ENCODE measurements around the gene PON1.

Gene PON1

DNA sequence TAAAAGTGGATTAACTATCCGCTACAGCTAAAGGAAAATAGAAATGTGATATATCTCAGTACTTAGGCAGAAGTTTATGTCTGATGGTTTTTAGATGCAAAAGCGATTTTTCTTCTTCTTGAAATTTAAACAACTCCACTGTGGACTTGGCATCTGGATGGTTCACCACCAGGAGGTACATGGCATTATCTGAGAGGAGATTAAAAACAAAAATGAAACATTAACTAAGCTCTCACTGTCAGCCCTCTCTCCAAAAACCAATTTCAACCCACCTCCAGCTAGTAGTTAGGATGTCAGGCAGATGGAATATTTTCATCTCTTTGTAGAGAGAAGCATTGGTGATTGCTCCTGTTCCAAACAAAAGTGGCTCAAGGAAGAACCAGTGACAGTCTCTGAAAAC lies 12.9 kb downstream of the PON1 start:
- H3K36me3 Mint-ChIP-seq (ENCODE audit: insufficient read depth) = no peaks in the 10 kb centered on the region
- no peaks in the 10 kb centered on the region for H3K9me3 Mint-ChIP-seq
- DNase-seq (ENCODE audit: low spot score in 2 of 2) (no peak), ATAC-seq (replicated peaks; ENCODE audit: extremely low read depth, poor library complexity, severe bottlenecking) (no peak)
- no peak overlapping the region for H3K4me3 Mint-ChIP-seq
- H3K27ac Mint-ChIP-seq (ENCODE audit: low read depth) = no peak overlapping the region
- peaks cover 47% of the 10 kb centered on the region for H3K27me3 Mint-ChIP-seq
- no peaks in the 10 kb centered on the region for H3K4me1 Mint-ChIP-seq

DNA sequence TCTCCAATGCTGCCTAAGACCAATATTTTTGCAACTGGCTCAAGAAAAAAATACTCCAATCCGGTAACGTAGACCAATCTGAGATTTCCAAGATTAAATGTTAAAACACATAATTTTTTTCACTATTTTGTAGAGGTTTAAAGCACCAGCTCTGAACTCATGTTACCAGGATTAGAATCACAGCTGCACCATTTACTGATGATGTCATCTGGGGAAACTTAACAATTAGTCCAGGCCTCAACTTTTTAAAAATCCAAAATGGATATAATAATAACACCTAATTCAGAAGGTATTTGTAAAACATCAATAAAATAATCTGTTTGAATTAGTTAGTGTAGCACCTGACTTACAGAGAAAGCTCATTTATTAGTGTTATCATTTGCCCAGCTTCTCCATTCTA lies 14.4 kb downstream of the PON1 start:
- no peaks in the 10 kb centered on the region for H3K4me1 Mint-ChIP-seq
- ATAC-seq (replicated peaks; ENCODE audit: extremely low read depth, poor library complexity, severe bottlenecking) = no peak
- no peak overlapping the region for H3K4me3 Mint-ChIP-seq
- H3K9me3 Mint-ChIP-seq = no peaks in the 10 kb centered on the region
- no peak overlapping the region for H3K27ac Mint-ChIP-seq (ENCODE audit: low read depth)
- H3K36me3 Mint-ChIP-seq (ENCODE audit: insufficient read depth) = no peaks in the 10 kb centered on the region
- H3K27me3 Mint-ChIP-seq = peaks cover 49% of the 10 kb centered on the region
- no peak for DNase-seq (ENCODE audit: low spot score in 2 of 2)

DNA sequence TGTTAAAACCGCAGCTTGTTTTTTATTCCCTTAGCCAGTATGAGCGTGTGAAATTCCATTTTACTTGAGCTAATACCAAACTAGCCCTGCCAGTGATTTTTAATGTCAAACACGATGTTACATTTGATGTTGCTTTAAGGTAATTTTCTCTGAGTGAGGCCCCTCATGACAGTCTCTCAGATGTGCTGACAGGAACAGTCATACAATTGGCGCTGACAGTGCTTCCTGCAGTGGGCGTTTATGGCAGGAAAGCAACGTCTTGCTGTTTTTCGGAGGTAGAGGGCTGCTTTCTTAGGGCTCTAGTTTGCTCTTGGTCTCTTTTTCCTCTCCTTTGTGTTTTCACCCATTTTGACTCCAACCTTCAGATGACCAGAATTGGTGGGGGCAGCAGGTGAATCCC lies 19.3 kb downstream of the PON1 start:
- no peaks in the 10 kb centered on the region for H3K4me1 Mint-ChIP-seq
- DNase-seq (ENCODE audit: low spot score in 2 of 2) (no peak), ATAC-seq (replicated peaks; ENCODE audit: extremely low read depth, poor library complexity, severe bottlenecking) (no peak)
- H3K27me3 Mint-ChIP-seq = peaks cover 26% of the 10 kb centered on the region
- no peak overlapping the region for H3K27ac Mint-ChIP-seq (ENCODE audit: low read depth)
- no peak overlapping the region for H3K4me3 Mint-ChIP-seq
- H3K9me3 Mint-ChIP-seq = no peaks in the 10 kb centered on the region
- H3K36me3 Mint-ChIP-seq (ENCODE audit: insufficient read depth) = no peaks in the 10 kb centered on the region

DNA sequence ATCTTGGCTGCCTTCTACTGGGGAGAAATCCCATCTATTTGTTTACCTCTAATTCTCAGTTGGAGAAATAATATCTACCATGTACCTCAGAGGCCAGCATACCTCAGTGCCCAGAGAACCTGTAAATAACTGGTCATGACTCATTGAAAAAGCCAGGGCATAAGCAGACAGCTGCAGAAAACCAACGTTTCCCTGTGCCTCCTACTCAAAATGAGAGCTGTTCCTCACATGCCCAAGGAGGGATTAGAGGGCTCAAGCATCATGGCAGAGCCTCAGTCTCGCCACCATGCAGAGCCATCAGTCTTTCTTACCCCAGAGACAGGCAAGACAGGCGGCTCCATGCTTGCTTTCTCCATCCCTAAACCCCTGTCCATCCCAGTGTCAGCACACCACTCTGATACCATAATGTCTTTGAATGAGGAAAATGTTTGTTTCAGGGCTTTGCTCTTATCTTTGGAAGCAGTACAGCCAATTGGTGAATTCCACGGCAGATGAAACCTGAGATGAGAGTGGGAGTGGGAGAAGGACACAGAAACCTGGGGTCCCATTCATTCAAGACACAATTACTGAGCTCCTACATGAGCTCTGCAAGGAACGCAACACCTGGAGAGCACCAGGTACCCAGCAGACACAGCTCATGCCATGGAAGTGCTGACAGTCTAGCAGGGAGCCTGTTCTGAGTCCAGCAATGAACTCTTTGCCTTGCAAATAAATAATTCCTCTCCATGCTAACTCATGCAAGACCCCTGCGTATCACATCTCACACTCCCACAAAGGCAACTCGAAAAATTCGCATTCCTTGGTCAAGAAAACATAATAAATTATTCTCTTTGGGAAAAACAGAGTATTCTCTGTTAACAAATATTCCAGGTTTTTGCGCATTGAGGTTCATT lies 21.1 kb downstream of the PON1 start:
- no peak overlapping the region for H3K4me3 Mint-ChIP-seq
- DNase-seq (ENCODE audit: low spot score in 2 of 2) (no peak), ATAC-seq (replicated peaks; ENCODE audit: extremely low read depth, poor library complexity, severe bottlenecking) (no peak)
- H3K4me1 Mint-ChIP-seq = no peaks in the 10 kb centered on the region
- H3K27ac Mint-ChIP-seq (ENCODE audit: low read depth) = no peak overlapping the region
- H3K27me3 Mint-ChIP-seq = peaks cover 44% of the 10 kb centered on the region
- no peaks in the 10 kb centered on the region for H3K9me3 Mint-ChIP-seq
- H3K36me3 Mint-ChIP-seq (ENCODE audit: insufficient read depth) = no peaks in the 10 kb centered on the region

DNA sequence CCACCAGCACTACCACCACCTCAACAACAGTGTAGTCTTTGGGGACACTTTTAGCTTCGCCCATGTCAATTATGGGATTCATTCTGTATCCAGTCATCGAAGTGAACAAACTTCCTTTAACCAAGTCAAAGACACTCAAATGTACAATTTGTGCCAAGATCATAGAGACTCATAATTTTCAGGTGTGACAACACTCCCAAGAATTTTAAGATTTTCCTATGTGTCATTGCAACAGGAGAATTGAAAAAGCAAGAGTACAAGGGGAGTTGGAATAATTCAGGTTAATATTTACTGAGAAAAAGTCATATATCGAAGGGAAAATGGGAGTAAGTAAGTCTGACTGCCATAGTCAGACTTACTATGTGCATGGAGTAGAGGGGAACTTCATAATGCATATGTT lies 26.2 kb downstream of the PON1 start:
- Mint-ChIP-seq H3K27ac (ENCODE audit: low read depth) (no peak overlapping the region), H3K4me1 (no peaks in the 10 kb centered on the region), H3K27me3 (peaks cover 37% of the 10 kb centered on the region), H3K4me3 (no peak overlapping the region), H3K36me3 (ENCODE audit: insufficient read depth) (no peaks in the 10 kb centered on the region), H3K9me3 (no peaks in the 10 kb centered on the region)
- ATAC-seq (replicated peaks; ENCODE audit: extremely low read depth, poor library complexity, severe bottlenecking) = no peak
- DNase-seq (ENCODE audit: low spot score in 2 of 2) = no peak

DNA sequence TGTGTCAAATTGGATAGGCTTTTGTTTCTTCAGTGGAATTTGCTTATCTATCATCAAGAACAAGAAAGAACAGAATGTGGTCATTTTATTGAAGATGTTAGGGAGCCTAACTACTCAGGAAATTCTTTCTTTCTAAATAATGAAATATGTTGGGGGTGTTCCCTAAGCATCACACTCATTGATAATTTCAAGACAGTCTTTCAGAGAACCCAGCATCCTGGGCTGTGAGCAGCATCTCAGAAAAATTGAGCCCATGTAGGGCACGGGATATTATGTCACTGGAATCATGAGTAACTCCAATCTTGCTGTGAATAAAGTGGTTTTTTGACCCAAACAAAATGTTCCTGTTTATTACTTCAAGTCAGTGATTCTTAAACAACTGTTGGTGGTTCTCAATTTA lies 27.3 kb downstream of the PON1 start:
- ATAC-seq (replicated peaks; ENCODE audit: extremely low read depth, poor library complexity, severe bottlenecking) = no peak
- H3K36me3 Mint-ChIP-seq (ENCODE audit: insufficient read depth) = no peaks in the 10 kb centered on the region
- H3K9me3 Mint-ChIP-seq = no peaks in the 10 kb centered on the region
- DNase-seq (ENCODE audit: low spot score in 2 of 2) = no peak
- no peak overlapping the region for H3K27ac Mint-ChIP-seq (ENCODE audit: low read depth)
- no peaks in the 10 kb centered on the region for H3K4me1 Mint-ChIP-seq
- peaks cover 37% of the 10 kb centered on the region for H3K27me3 Mint-ChIP-seq
- no peak overlapping the region for H3K4me3 Mint-ChIP-seq

DNA sequence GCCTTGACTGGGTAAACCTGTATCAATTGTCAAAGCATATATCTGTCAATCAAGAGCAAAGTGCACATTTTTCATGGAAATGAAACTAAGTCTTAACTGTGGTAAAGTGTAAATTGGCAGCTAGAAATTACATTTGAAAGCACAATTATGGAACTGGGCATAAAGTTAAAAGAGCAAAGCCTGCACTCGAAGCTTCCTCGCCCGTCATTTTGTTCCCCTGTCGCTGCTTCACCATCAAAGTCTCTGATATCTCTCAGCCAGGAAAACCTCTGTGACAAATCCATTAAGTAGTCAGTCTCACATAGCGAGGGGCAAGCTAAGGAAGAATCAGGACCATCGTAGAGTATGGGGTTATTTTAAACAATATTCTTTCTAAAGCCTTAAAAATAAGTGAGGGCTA lies 27.9 kb downstream of the PON1 start:
- Mint-ChIP-seq H3K27me3 (peaks cover 37% of the 10 kb centered on the region), H3K4me3 (no peak overlapping the region), H3K4me1 (no peaks in the 10 kb centered on the region), H3K9me3 (no peaks in the 10 kb centered on the region), H3K36me3 (ENCODE audit: insufficient read depth) (no peaks in the 10 kb centered on the region), H3K27ac (ENCODE audit: low read depth) (no peak overlapping the region)
- DNase-seq (ENCODE audit: low spot score in 2 of 2) = no peak
- ATAC-seq (replicated peaks; ENCODE audit: extremely low read depth, poor library complexity, severe bottlenecking) = no peak

DNA sequence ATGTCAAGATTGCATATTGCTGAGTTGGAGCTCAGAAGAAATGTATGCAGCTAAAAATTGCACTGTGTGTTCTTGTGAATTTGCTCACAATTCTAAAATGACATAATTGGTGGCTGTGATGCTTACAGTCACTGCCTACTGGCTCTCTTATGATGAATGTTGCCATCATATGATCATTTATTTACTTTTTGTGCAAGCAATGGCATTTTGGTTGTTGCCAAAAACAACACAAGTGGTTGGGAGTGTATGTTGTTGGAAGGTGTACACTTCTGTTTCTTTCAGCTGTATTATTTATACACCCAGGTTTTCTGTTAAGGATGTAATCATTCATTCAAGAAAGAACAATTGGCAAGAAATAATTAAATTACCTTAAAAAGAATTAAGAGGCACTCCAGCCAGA lies 28.9 kb downstream of the PON1 start:
- no peaks in the 10 kb centered on the region for H3K36me3 Mint-ChIP-seq (ENCODE audit: insufficient read depth)
- no peak for DNase-seq (ENCODE audit: low spot score in 2 of 2)
- no peak overlapping the region for H3K27ac Mint-ChIP-seq (ENCODE audit: low read depth)
- no peaks in the 10 kb centered on the region for H3K9me3 Mint-ChIP-seq
- H3K4me3 Mint-ChIP-seq = no peak overlapping the region
- H3K4me1 Mint-ChIP-seq = no peaks in the 10 kb centered on the region
- no peak for ATAC-seq (replicated peaks; ENCODE audit: extremely low read depth, poor library complexity, severe bottlenecking)
- peaks cover 34% of the 10 kb centered on the region for H3K27me3 Mint-ChIP-seq

DNA sequence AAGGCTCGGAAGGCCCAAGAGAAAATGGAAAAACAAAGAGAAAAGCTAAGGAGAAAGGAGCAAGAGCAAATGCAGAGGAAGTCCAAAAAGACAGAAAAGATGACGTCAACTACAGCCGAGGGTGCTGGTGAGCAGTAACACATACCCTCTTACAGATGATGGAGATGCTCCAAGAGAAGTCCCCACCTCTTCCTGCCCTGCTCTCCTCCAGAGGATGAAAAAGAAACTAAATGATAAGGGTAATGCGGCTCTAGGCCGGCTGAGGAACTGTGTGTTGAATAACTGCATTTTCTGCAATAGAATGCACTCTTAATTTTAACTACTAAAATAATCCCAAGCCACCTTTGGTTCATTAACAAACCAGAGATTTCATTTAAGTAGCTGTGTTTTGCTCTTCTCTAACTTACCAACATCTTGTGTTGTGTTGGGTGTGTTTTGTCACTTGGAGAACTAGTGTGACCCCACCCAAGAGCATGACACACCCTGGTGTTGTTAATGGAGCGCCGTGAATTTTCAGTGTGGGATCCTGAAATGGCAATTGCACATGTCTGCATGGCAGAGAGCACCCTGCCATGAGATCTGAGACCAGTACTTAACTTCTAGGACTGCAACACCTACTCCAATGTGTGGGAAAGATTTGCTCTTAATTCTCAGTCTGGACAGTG lies 34.0 kb downstream of the PON1 start:
- Mint-ChIP-seq H3K27me3 (peaks cover 47% of the 10 kb centered on the region), H3K9me3 (no peaks in the 10 kb centered on the region)

DNA sequence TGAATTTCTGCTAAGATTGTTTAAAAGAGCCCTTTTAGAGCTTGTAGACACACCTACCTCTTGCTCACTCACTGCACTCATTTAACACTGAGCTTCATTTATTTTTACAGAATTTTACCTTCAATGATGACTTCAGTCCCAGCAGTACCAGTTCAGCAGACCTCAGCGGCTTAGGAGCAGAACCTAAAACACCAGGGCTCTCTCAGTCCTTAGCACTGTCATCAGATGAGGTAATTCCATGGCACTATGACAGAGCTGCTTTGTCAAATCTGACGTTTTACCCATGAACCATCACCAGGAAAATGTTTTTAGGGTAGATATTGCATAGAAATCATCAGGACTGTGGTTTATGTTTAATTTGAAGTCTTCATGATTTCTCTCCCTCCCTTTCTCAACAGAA lies 38.2 kb downstream of the PON1 start:
- Mint-ChIP-seq H3K9me3 (no peaks in the 10 kb centered on the region), H3K36me3 (ENCODE audit: insufficient read depth) (no peaks in the 10 kb centered on the region), H3K4me1 (no peaks in the 10 kb centered on the region), H3K4me3 (no peak overlapping the region), H3K27ac (ENCODE audit: low read depth) (no peak overlapping the region), H3K27me3 (peaks cover 47% of the 10 kb centered on the region)
- no peak for DNase-seq (ENCODE audit: low spot score in 2 of 2)
- no peak for ATAC-seq (replicated peaks; ENCODE audit: extremely low read depth, poor library complexity, severe bottlenecking)

More for the DNA sequence above, 34.0 kb downstream of the PON1 start:
- DNase-seq (ENCODE audit: low spot score in 2 of 2) (no peak), ATAC-seq (replicated peaks; ENCODE audit: extremely low read depth, poor library complexity, severe bottlenecking) (no peak)
- Mint-ChIP-seq H3K27ac (ENCODE audit: low read depth) (no peak overlapping the region), H3K36me3 (ENCODE audit: insufficient read depth) (no peaks in the 10 kb centered on the region), H3K4me1 (no peaks in the 10 kb centered on the region), H3K4me3 (no peak overlapping the region)

DNA sequence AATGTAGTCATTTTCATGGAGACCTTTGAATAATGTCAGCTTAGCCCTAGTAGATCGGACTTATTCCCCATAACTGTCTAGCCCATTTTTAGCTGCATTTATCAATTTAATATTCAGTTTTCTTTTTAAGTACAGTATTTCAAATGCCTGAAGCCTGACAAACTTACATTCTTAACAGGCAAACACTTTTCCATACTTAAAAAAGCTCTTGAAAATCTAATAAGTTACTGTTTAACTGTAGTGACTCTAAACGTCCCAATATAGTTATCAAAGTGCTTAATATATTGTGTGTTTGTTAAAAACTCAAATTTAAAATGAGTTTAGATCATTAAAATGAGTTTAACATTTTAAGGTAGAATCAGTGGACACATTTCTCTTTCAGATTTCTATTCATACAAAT lies 44.9 kb downstream of the PON1 start:
- Mint-ChIP-seq H3K9me3 (no peaks in the 10 kb centered on the region), H3K36me3 (ENCODE audit: insufficient read depth) (no peaks in the 10 kb centered on the region), H3K4me1 (no peaks in the 10 kb centered on the region), H3K4me3 (no peak overlapping the region), H3K27me3 (no peaks in the 10 kb centered on the region), H3K27ac (ENCODE audit: low read depth) (no peak overlapping the region)
- DNase-seq (ENCODE audit: low spot score in 2 of 2) (no peak), ATAC-seq (replicated peaks; ENCODE audit: extremely low read depth, poor library complexity, severe bottlenecking) (no peak)

DNA sequence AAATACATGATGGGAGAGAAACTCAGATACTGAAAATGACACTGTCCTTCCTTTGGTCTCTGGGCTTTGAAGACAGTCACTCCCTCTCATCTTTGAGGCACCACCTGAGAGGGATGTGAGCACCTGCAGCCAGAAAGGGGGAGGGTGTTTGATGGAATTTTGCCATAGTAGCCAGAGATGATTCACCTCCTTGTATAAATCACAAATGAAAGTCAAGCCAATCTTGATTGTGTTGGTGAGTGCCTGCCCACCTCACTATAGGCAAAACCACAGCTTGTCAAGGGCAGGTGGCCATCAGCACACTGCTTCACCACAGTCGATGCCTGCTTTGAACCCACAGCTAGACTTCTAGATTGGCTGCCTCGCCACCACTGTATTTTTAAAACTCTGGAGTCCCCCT lies 48.2 kb downstream of the PON1 start:
- Mint-ChIP-seq H3K27me3 (peaks cover 7% of the 10 kb centered on the region), H3K27ac (ENCODE audit: low read depth) (no peak overlapping the region), H3K9me3 (no peaks in the 10 kb centered on the region), H3K4me3 (no peak overlapping the region), H3K36me3 (ENCODE audit: insufficient read depth) (no peaks in the 10 kb centered on the region), H3K4me1 (no peaks in the 10 kb centered on the region)
- DNase-seq (ENCODE audit: low spot score in 2 of 2) (no peak), ATAC-seq (replicated peaks; ENCODE audit: extremely low read depth, poor library complexity, severe bottlenecking) (no peak)

DNA sequence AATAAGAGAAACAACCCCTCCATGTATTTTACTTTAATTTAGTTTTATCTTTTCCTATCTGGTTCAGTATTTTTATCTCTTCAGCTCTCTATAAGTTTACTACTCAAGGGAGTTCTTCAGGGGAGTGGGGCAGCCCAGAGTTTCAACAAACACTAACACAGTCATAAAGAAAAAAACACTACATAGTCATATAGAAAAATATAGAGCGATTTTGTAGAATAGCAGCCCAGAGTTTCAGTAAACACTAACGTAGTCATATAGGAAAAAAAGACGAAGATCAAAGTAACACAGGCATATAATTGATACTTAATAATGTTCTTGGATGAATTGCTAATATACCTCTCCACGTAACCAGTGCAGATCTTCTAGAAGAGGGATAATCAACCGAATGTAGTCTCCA lies 54.7 kb downstream of the PON1 start:
- Mint-ChIP-seq H3K9me3 (no peaks in the 10 kb centered on the region), H3K4me3 (no peak overlapping the region), H3K4me1 (no peaks in the 10 kb centered on the region), H3K36me3 (ENCODE audit: insufficient read depth) (no peaks in the 10 kb centered on the region), H3K27ac (ENCODE audit: low read depth) (no peak overlapping the region), H3K27me3 (peaks cover 15% of the 10 kb centered on the region)
- ATAC-seq (replicated peaks; ENCODE audit: extremely low read depth, poor library complexity, severe bottlenecking) = no peak
- DNase-seq (ENCODE audit: low spot score in 2 of 2) = no peak
